GM12874 (cell line): Measurements from ENCODE around the gene LIN37.

Experiments
- TF ChIP-seq, protein P1 (sequence below): IDR thresholded peaks from 2 replicates; pipeline ENCODE4 v1.5.1; 2011; ENCODE audit warnings: low read depth, mild to moderate bottlenecking, control low read depth, low read length, moderate library complexity; ENCODE audit not compliant: insufficient read depth

The LIN37 gene

DNA sequence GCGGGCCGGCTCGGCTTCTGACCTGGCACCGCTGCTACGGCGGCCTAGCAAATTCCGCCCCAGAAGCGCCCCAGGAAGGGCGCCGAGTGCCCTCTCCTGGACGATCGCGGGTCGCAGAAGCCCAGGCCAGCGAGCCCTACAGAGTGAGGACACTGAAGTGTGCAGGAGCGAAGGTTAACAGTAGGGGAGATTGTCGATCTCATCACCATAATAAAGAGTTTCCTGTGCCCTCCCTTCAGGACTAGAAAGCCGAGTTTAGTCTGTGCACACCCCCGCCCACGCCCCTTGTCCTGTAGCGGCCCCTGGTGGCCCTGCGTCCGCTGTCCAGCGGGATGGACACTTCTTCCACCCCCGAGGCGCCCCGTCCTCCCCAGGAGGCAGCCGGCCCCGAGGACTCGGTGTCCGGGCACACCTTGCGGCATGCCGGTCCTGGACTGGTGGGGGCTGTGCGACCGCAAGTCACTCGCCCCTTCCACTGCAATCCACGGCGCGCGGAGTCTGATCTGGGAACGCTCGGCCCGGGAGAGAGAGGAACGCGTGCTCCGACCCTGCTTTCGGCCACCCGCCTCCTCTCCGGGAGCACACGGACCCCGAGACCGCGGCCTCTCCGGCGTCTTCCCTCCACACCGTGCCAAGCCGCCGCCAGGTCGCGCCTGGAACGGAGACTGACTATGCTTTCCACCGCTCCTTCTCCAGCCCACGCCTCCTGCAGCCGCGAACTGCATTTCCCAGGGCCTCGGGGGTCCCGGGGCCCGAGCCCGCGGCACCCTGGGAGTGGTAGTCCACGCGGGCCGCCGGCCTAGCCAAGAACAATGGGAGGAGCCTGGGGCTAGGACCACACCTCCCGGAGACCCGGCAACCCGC, 31.3 kb upstream of the LIN37 start:
- TF ChIP-seq, protein P1, sequence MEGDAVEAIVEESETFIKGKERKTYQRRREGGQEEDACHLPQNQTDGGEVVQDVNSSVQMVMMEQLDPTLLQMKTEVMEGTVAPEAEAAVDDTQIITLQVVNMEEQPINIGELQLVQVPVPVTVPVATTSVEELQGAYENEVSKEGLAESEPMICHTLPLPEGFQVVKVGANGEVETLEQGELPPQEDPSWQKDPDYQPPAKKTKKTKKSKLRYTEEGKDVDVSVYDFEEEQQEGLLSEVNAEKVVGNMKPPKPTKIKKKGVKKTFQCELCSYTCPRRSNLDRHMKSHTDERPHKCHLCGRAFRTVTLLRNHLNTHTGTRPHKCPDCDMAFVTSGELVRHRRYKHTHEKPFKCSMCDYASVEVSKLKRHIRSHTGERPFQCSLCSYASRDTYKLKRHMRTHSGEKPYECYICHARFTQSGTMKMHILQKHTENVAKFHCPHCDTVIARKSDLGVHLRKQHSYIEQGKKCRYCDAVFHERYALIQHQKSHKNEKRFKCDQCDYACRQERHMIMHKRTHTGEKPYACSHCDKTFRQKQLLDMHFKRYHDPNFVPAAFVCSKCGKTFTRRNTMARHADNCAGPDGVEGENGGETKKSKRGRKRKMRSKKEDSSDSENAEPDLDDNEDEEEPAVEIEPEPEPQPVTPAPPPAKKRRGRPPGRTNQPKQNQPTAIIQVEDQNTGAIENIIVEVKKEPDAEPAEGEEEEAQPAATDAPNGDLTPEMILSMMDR = peak; percentile 79

DNA sequence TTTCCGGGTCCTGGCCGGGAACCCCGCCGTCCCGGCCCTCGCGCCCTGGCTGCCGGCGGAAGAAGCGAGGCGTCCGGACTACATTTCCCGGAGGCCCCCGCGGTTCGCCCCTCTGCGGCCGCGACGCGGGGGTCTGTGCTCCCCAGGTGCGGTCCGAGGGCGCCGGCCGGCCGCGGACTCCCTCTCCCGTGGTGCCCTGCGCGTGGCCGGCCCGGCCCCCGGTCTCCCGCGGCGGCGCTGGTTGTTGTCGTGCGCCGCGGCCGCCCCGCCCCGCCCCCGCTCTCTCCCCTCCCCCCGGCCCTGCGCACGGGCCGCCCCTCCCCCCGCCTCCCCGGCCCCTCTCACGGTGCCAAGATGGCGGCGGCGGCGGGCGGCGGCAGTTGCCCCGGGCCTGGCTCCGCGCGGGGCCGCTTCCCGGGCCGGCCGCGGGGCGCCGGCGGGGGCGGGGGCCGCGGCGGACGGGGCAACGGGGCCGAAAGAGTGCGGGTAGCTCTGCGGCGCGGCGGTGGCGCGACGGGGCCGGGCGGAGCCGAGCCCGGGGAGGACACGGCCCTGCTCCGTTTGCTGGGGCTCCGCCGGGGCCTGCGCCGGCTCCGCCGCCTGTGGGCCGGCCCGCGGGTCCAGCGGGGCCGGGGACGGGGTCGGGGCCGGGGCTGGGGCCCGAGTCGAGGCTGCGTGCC, 30.6 kb upstream of the LIN37 start, which contains the start of gene KMT2B:
KMT2B (plus strand) TSS at position 339 of the 680 bp plus-strand sequence; CDS start at position 355, 16 bp downstream.
- TF ChIP-seq, protein P1 = no peak

DNA sequence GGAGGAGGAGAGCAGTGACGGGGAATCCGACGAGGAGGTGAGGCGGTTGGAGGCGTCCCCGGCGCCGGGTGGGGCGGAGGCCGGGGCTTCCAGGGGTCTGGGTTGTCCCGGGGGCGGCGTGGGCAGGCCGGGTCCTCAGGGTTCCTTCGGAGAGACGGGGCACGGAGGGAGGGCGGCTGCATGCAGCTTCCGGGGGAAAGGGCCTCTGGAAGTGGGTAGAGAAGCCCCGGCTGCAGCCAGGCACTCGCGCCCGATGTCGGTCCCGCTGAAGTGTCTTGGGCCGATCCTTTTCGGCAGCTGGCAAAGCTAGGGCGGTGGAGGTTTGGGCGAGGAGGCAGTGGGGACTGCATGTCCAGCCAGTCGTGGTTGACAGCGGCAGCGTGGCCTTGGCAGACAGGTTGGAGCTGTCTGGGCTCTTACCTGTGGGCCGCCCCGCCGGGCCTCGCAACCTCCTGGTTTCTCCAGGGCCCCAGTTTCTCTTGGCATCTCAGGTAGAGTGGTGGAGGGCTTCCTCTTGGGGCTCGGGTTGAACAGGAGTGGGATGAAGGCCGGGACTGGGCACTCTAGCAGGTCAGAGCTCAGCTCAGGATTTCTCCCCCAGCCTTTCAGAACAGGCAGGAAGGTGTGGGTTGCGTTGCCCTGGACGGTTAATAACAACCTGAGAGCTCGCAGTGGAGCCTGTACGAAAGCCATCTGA, 29.9 kb upstream of the LIN37 start:
- TF ChIP-seq, protein P1 = no peak

DNA sequence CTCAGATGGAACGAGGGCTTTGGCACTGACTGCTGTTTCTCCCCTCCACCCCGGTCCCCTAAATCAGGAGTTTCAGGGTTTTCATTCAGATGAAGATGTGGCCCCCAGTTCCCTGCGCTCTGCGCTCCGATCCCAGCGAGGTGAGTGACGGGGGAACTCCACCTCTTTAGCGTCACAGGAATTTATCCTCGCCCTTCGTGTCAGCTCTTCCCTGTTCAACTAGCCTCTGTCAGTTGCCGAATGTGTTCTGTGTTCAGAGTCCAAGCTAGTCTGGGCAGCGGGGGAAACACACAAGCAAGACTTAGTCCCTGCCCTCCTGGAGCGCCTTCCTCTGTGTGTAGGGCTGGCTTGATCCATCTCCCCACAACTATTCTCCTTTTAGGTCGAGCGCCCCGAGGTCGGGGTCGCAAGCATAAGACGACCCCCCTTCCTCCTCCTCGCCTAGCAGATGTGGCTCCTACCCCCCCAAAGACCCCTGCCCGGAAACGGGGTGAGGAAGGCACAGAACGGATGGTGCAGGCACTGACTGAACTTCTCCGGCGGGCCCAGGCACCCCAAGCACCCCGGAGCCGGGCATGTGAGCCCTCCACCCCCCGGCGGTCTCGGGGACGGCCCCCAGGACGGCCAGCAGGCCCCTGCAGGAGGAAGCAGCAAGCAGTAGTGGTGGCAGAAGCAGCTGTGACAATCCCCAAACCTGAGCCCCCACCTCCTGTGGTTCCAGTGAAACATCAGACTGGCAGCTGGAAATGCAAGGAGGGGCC, 28.8 kb upstream of the LIN37 start:
- TF ChIP-seq, protein P1 = no peak

DNA sequence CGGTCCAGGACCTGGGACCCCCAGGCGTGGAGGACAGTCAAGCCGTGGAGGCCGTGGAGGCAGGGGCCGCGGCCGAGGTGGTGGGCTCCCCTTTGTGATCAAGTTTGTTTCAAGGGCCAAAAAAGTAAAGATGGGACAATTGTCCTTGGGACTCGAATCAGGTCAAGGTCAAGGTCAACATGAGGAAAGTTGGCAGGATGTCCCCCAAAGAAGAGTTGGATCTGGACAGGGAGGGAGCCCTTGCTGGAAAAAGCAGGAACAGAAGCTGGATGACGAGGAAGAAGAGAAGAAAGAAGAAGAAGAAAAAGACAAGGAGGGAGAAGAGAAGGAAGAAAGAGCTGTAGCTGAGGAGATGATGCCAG, 28.2 kb upstream of the LIN37 start:
- TF ChIP-seq, protein P1 = no peak

DNA sequence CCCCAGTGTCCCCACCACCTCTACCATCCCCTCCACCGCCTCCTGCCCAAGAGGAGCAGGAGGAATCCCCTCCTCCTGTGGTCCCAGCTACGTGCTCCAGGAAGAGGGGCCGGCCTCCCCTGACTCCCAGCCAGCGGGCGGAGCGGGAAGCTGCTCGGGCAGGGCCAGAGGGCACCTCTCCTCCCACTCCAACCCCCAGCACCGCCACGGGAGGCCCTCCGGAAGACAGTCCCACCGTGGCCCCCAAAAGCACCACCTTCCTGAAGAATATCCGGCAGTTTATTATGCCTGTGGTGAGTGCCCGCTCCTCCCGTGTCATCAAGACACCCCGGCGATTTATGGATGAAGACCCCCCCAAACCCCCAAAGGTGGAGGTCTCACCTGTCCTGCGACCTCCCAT, 27.7 kb upstream of the LIN37 start:
- TF ChIP-seq, protein P1 = no peak
